ENCODE results near the gene HPCA. TPM values are rescaled to one million over a fixed set of nuclear protein-coding genes. Genes with fewer than 3 reads are reported as not detected.

The HPCA gene
- total RNA-seq, 1 donor from 2014 or later = 1.0 TPM

- Mint-ChIP-seq H3K27me3 (peaks cover 22% of the 10 kb centered on the region), H3K27ac (peak overlapping the region; percentile 73), H3K36me3 (no peaks in the 10 kb centered on the region), H3K4me3 (peak overlapping the region; percentile 78), H3K9me3 (peaks cover 10% of the 10 kb centered on the region), H3K4me1 (ENCODE audit: unreplicated experiment) (peaks cover 22% of the 10 kb centered on the region)
- TF ChIP-seq, protein P1, sequence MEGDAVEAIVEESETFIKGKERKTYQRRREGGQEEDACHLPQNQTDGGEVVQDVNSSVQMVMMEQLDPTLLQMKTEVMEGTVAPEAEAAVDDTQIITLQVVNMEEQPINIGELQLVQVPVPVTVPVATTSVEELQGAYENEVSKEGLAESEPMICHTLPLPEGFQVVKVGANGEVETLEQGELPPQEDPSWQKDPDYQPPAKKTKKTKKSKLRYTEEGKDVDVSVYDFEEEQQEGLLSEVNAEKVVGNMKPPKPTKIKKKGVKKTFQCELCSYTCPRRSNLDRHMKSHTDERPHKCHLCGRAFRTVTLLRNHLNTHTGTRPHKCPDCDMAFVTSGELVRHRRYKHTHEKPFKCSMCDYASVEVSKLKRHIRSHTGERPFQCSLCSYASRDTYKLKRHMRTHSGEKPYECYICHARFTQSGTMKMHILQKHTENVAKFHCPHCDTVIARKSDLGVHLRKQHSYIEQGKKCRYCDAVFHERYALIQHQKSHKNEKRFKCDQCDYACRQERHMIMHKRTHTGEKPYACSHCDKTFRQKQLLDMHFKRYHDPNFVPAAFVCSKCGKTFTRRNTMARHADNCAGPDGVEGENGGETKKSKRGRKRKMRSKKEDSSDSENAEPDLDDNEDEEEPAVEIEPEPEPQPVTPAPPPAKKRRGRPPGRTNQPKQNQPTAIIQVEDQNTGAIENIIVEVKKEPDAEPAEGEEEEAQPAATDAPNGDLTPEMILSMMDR (conservative IDR thresholded peaks at IDR 0.05) = no peak
- no peak for DNase-seq (ENCODE audit: extremely low spot score, unreplicated experiment)
Observed at GRCh38 chr1:32925403-32926162, 39.3 kb downstream of the HPCA start.

- Mint-ChIP-seq H3K27ac (no peak overlapping the region), H3K36me3 (no peaks in the 10 kb centered on the region), H3K4me3 (no peak overlapping the region), H3K4me1 (ENCODE audit: unreplicated experiment) (peaks cover 22% of the 10 kb centered on the region), H3K9me3 (peaks cover 10% of the 10 kb centered on the region), H3K27me3 (peaks cover 22% of the 10 kb centered on the region)
- no peak for DNase-seq (ENCODE audit: extremely low spot score, unreplicated experiment)
- TF ChIP-seq, protein P1 (conservative IDR thresholded peaks at IDR 0.05) = no peak
Observed at GRCh38 chr1:32926562-32926961, 40.3 kb downstream of the HPCA start.

DNA sequence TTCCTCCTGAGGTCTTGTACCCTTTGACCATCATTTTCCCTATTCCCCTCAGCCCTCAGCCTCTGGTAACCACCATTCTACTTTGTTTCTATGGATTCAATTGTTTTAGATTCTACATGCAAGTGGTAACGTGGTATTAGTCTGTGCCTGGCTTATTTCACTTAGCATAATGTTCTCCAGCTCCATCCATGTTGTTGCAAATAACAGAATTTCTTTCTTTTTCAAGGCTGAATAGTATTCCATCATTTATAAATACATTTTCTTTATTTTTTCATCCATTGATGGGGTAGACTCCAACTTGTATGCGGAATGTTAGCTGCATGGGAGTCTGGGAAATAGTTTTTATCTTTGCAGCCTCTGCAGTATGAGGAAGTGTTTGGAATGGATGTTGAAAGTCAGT lies 41.1 kb downstream of the HPCA start:
- H3K27ac Mint-ChIP-seq = no peak overlapping the region
- TF ChIP-seq, protein P1 (conservative IDR thresholded peaks at IDR 0.05) = no peak
- peaks cover 22% of the 10 kb centered on the region for H3K27me3 Mint-ChIP-seq
- peaks cover 10% of the 10 kb centered on the region for H3K9me3 Mint-ChIP-seq
- no peak for DNase-seq (ENCODE audit: extremely low spot score, unreplicated experiment)
- no peak overlapping the region for H3K4me3 Mint-ChIP-seq
- no peaks in the 10 kb centered on the region for H3K36me3 Mint-ChIP-seq
- H3K4me1 Mint-ChIP-seq (ENCODE audit: unreplicated experiment) = peaks cover 22% of the 10 kb centered on the region

- Mint-ChIP-seq H3K4me1 (ENCODE audit: unreplicated experiment) (peaks cover 22% of the 10 kb centered on the region), H3K4me3 (no peak overlapping the region), H3K27me3 (peaks cover 22% of the 10 kb centered on the region), H3K9me3 (peaks cover 10% of the 10 kb centered on the region), H3K36me3 (no peaks in the 10 kb centered on the region), H3K27ac (no peak overlapping the region)
- DNase-seq (ENCODE audit: extremely low spot score, unreplicated experiment) = no peak
- TF ChIP-seq, protein P1 (conservative IDR thresholded peaks at IDR 0.05) = no peak
Observed at GRCh38 chr1:32928285-32928684, 42.0 kb downstream of the HPCA start.

GRCh38 chr1:32928715-32929114 lies 42.4 kb downstream of the HPCA start:
- peaks cover 20% of the 10 kb centered on the region for H3K27me3 Mint-ChIP-seq
- DNase-seq (ENCODE audit: extremely low spot score, unreplicated experiment) = no peak

More at GRCh38 chr1:32928715-32929114, 42.4 kb downstream of the HPCA start:
- H3K27ac Mint-ChIP-seq = no peak overlapping the region
- H3K36me3 Mint-ChIP-seq = no peaks in the 10 kb centered on the region
- no peak overlapping the region for H3K4me3 Mint-ChIP-seq
- peaks cover 10% of the 10 kb centered on the region for H3K9me3 Mint-ChIP-seq
- peaks cover 24% of the 10 kb centered on the region for H3K4me1 Mint-ChIP-seq (ENCODE audit: unreplicated experiment)
- TF ChIP-seq, protein P1 (conservative IDR thresholded peaks at IDR 0.05) = no peak

Data from type B pancreatic cell (in vitro differentiated cells).